Stimulated activated CD4-positive, alpha-beta T cell treated with anti-CD3 and anti-CD28 coated beads, Interleukin-1b, Interleukin-23, amount 100 ng/mL, for 48 hours (primary cell): Measurements from ENCODE around the gene NOL4L.
"Not testable (repeated sequence)": the region's sequence is repeated elsewhere in the genome, so short reads cannot be mapped to it uniquely, and the experiment has no call there.

Experiments
- DNase-seq: peaks from one replicate; pipeline ENCODE4 v3.0.0-alpha.2; 2020

Gene NOL4L

GRCh38 chr20:32497589-32498224, 87.4 kb downstream of the NOL4L start:
- DNase-seq, result no peak

DNA sequence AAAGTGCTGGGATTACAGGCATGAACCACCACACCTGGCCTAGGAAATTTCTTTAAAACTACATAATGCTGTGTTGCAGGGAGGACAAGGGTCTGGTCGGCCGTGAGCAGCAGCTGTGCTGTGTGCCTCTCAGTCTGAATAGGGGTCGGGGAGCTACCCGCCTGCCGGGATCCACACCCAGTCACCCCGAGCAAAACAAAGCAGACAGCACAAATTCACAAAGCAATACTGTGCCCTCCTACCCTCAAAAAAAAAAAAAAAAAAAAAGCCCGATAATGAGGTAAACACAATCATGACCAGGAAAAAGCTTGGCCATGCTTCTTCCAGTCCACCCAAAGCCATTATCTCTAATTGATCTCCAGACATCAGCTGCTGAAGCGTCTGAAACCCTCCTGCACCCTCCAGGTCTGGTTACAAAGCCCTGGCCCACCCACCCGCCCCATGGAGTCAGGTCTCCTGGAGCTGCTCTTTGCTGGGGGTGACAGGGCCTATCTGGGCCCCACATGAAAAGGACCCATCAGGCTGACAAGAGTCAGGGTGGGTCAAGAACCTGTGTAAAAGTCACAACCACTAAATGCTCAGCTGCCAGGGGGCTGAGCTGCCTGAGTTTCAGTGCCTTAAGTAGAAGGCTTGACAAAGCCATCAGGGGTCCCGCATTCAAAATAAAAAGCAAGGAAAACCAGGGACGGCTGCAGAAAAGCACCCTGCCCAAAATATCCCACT, 88.2 kb downstream of the NOL4L start:
- no peak for DNase-seq

GRCh38 chr20:32495949-32496348, 89.2 kb downstream of the NOL4L start:
- no peak for DNase-seq

GRCh38 chr20:32495217-32495565, 89.9 kb downstream of the NOL4L start:
- DNase-seq, result no peak

- DNase-seq, result no peak
These were observed 90.5 kb downstream of the NOL4L start for GRCh38 chr20:32494483-32495216.

DNA sequence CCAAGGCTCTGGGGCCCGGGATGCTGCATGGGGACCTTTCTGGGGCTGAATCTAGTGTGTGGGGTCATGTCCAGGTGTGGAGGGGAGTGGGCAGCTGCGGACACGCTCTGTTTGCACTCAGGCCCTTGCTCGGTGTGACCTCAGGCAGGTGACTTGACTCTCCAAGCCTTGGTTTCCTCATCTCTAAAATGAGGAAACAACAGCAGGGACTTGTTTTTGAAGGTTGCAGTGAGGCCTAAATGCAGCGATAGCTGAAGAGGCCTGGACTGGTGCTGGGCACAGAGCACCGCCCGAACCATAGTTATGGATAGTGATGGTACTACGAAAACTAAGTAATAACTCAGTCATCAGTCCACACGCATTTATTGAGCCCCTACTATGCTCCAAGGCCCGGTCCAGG, 91.8 kb downstream of the NOL4L start:
- no peak for DNase-seq

GRCh38 chr20:32491764-32492151, 93.4 kb downstream of the NOL4L start:
- not testable (repeated sequence) for DNase-seq

GRCh38 chr20:32490942-32491763, 94.0 kb downstream of the NOL4L start:
- no peak for DNase-seq

- no peak for DNase-seq
These were observed 96.9 kb downstream of the NOL4L start for GRCh38 chr20:32488066-32488838.

DNA sequence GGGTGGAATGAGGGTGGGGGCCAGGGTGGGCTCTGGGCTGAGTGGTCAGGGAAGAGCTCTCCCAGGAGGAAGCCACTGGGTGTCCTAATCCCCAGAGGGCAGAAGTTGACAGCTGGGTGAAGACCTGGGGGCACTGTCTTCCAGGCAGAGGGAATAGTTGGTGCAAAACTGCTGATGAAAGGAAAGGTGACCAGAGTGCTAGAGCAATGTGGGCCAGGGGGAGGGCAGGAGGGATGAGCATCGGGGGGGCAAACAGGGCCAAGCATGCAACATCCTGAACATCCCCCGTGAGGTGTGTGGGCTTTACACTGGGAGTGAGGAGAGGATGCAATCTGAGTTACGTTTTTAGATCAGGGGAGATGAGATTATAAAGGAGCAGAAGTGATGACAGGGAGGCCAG, 97.8 kb downstream of the NOL4L start:
- DNase-seq, result no peak

DNA sequence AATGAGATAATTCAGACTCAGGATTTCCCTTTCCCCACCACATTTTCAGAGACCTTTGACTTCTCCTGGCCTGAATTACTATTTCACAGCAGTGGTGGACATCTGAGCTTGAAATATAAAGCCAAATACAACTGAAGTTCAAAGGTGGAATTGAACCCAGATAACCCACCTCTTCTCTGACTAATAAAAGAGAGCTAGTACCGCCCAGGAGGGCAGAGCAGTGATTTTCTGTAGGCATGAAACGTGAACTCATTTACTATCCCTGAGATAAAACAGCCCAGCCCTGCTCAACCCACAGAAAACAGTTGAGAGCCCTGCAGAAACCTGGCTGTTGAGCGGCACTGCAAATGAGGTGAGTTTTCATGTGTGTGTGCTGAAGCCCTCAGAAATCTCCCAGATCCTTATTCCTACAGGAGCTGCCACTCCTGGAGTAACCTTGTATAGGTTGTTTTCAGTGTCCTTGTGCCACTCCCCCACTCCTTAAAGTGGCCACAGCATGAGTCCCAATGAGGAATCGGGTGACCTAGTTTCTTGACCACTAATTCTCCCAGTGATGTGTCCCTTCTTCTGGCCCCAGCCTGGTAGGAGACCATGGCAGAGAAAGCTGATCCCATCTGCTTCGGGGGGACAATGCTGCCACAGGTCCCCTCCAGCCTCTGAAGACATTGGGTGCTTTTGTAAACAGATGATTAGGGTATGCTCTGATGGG, 99.2 kb downstream of the NOL4L start:
- no peak for DNase-seq

DNA sequence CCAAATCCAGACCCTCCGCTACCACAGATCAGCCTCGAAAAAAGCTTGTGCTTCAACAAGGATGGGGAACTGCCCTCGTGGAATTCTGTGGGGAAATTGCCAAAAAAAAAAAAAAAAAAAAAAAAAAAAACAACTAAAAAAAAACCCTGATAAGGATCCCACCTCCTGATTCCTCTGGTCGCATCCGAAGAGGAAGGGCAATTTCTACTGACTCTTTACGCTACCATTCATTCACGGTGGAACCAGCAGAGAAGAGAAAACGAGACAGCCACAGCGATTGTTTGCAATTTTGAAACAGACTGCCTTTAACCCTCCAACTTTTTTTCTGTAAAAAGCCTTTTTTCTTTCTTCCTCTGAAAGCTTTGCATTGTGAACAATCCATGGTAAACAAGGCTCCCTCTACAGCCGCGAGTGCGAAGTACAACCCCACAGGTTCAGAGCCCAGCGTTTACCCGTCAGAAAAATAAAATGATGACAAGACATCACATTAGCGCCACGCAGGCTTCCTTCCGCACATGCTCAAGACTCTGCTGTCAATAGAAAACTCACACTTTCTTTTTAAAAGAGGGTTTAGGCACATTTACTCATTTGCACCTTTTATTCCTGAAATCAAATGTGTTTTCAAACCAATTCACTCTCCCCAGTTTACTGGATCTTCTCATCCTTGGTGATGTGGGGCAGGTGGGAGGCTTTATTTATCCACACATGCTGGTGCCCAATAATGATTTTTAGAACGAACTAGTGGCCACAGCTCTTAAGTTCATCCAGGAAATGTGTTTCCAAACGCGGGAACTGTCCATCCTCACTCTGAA, 100.0 kb downstream of the NOL4L start:
- peak; percentile 83 for DNase-seq

DNA sequence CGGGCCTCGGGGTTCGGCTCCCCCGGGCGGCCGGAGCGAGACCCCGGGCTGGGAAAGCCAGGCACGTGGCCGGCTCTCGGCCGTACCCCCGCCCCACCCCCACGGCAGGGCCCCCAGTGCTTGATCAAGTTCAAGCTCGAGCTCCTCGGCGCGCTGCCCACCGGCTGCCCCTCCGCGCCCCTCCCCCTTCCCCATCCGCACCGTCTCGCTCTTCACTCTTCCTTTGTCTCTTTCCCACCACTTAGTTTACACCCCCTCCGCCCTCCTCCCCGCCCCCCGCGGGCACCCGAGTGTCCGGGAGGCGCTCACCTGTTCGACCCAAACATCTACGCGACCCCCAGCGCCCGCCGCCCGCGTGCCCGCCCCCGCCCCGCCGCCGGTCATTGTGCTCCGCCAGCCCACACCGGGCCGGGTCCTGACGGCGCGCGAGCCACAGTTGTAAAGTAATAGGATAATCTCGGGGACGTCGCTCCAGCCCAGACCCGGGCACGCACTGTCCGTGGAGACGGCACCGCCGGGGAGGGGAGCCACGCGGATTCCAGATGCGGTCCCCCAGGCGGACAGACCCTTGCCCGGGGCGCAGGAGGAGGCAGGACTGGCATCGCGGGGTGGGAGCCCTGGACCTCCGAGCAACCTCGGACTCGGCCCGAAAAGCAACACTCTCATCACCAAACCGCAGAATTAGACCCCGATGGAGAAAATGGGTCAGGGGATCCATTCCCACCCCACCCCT, 100.7 kb downstream of the NOL4L start:
- peak; percentile 19 for DNase-seq

- peak; percentile 55 for DNase-seq
These were observed 101.5 kb downstream of the NOL4L start for GRCh38 chr20:32483351-32484224.

GRCh38 chr20:32482442-32483261, 102.5 kb downstream of the NOL4L start:
- no peak for DNase-seq

GRCh38 chr20:32482143-32482441, 103.0 kb downstream of the NOL4L start:
- no peak for DNase-seq

- no peak for DNase-seq
These were observed 103.6 kb downstream of the NOL4L start for GRCh38 chr20:32481311-32482142.
